HepG2 (cell line): ENCODE results near the gene ACACB. TPM values are rescaled to one million over a fixed set of nuclear protein-coding genes. Genes with fewer than 3 reads are reported as not detected.

Source experiments
- BORCS8-MEF2B ChIP-seq: sonication (generic); formaldehyde crosslinking; IDR thresholded peaks from 2 replicates; pipeline ENCODE4 v1.8.0; 2022; ENCODE audit warnings: mild to moderate bottlenecking, missing genetic modification reagents
- CSRNP2 ChIP-seq: sonication (generic); formaldehyde crosslinking; conservative IDR thresholded peaks from 2 replicates; pipeline ENCODE4 v1.8.0; 2022; ENCODE audit warnings: low read depth, missing genetic modification reagents
- GATAD2A ChIP-seq: IDR thresholded peaks from 2 replicates; pipeline ENCODE4 v1.6.1; 2016
- HIC2 ChIP-seq: sonication (generic); formaldehyde crosslinking; IDR thresholded peaks from 2 replicates; pipeline ENCODE4 v1.9.0; 2022; ENCODE audit warnings: low read depth, missing genetic modification reagents
- IKZF5 ChIP-seq: IDR thresholded peaks from 2 replicates; pipeline ENCODE4 v1.6.1; 2018; ENCODE audit warnings: missing genetic modification reagents, mild to moderate bottlenecking, missing compliant biosample characterization
- JUND ChIP-seq: sonication (generic); formaldehyde crosslinking; IDR thresholded peaks from 2 replicates; pipeline ENCODE4 v1.8.0; 2022; ENCODE audit warnings: mild to moderate bottlenecking, missing genetic modification reagents
- KLF15 ChIP-seq: sonication (generic); formaldehyde crosslinking; IDR thresholded peaks from 2 replicates; pipeline ENCODE4 v1.8.1; 2023; ENCODE audit warnings: borderline replicate concordance, mild to moderate bottlenecking, inconsistent platforms, missing genetic modification reagents, mixed read lengths
- NFYC ChIP-seq: IDR thresholded peaks from 2 replicates; pipeline ENCODE4 v1.6.1; 2016; ENCODE audit warnings: missing genetic modification reagents, missing compliant biosample characterization
- PAX8 ChIP-seq: sonication (generic); formaldehyde crosslinking; IDR thresholded peaks from 2 replicates; pipeline ENCODE4 v1.8.0; 2022; ENCODE audit warnings: mild to moderate bottlenecking, missing genetic modification reagents, borderline replicate concordance
- PAXIP1 ChIP-seq: sonication (generic); formaldehyde crosslinking; conservative IDR thresholded peaks from 2 replicates; pipeline ENCODE4 v1.4.0; 2020; ENCODE audit warnings: mild to moderate bottlenecking, missing genetic modification reagents, moderate library complexity
- REPIN1 ChIP-seq: sonication (generic); formaldehyde crosslinking; IDR thresholded peaks from 2 replicates; pipeline ENCODE4 v1.8.0; 2022; ENCODE audit warnings: missing genetic modification reagents, low read depth, mild to moderate bottlenecking, borderline replicate concordance
- RFXAP ChIP-seq: sonication (generic); formaldehyde crosslinking; IDR thresholded peaks from 2 replicates; pipeline ENCODE4 v1.4.0; 2020; ENCODE audit warnings: missing genetic modification reagents, borderline replicate concordance
- SAP130 ChIP-seq: IDR thresholded peaks from 2 replicates; pipeline ENCODE4 v1.6.1; 2016; ENCODE audit warnings: low read depth
- SCMH1 ChIP-seq: sonication (generic); formaldehyde crosslinking; IDR thresholded peaks from 2 replicates; pipeline ENCODE4 v1.9.0; 2021; ENCODE audit warnings: missing genetic modification reagents, mild to moderate bottlenecking, borderline replicate concordance
- SSRP1 ChIP-seq: IDR thresholded peaks from 2 replicates; pipeline ENCODE4 v1.6.1; 2016; ENCODE audit warnings: control low read depth
- TBP ChIP-seq: sonication (generic); formaldehyde crosslinking; IDR thresholded peaks from 2 replicates; pipeline ENCODE4 v1.5.0; 2020; ENCODE audit warnings: missing genetic modification reagents
- TCF7 ChIP-seq: sonication (generic); IDR thresholded peaks from 2 replicates; pipeline ENCODE4 v1.6.1; 2016; ENCODE audit warnings: antibody characterized with exemption, low read depth
- TFAP4 ChIP-seq: sonication (generic); IDR thresholded peaks from 2 replicates; pipeline ENCODE4 v1.6.1; 2016; ENCODE audit warnings: low read depth, borderline replicate concordance
- ZNF572 ChIP-seq: sonication (generic); formaldehyde crosslinking; IDR thresholded peaks from 2 replicates; pipeline ENCODE4 v1.5.1; 2020; ENCODE audit warnings: mild to moderate bottlenecking, missing genetic modification reagents
- ZNF614 ChIP-seq: IDR thresholded peaks from 2 replicates; pipeline ENCODE4 v1.6.1; 2018; ENCODE audit warnings: missing biosample characterization, missing genetic modification reagents, inconsistent platforms, borderline replicate concordance
- ZNF766 ChIP-seq: sonication (generic); formaldehyde crosslinking; IDR thresholded peaks from 2 replicates; pipeline ENCODE4 v1.5.0; 2020; ENCODE audit warnings: missing genetic modification reagents, borderline replicate concordance
- polyA plus RNA-seq, 8 experiments: library from polyadenylated mRNA; depleted of rRNA in 3 of 8; stranded (reverse) in 7 of 8; unstranded in 1 of 8; fragments of >200 nt; fragmentation: Illumina TruSeq in 4 of 8; extraction: Trizol in 4 of 8; gene quantifications; 2 replicates each; pipeline versions ENCODE4 v1.2.1 to v1.2.3, GENCODE V29; 2011 to 2016; ENCODE audit warnings: low read depth in 4 of 8, missing spikeins in 1 of 8, mixed read lengths in 1 of 8; ENCODE audit not compliant: insufficient read depth in 1 of 8
- total RNA-seq, 5 experiments: library from RNA; depleted of rRNA; stranded (reverse); fragments of >200 nt; fragmentation: Illumina TruSeq; extraction: Trizol; gene quantifications; 2 replicates each; pipeline ENCODE4 v1.2.3, GENCODE V29; 2016; ENCODE audit warnings: low read depth in 1 of 5

The ACACB gene
- total and polyA plus RNA-seq, 2 of the 13 experiments (the other 11 are each of a cell fraction or from before 2014, with no cell fraction given) = 6.2 to 8.6 TPM

- TF ChIP-seq REPIN1 (CRISPR knock-in tag) (peak; percentile 24; the same call in 1 of the 2 replicates), CSRNP2 (CRISPR knock-in tag) (no peak), GATAD2A (CRISPR knock-in tag) (peak; percentile 65), KLF15 (no peak), PAX8 (CRISPR knock-in tag) (no peak), TFAP4 (no peak), HIC2 (CRISPR knock-in tag) (no peak), IKZF5 (0 out of 2 replicates have a peak, but pooled peaks have one; percentile 43), JUND (no peak), SSRP1 (CRISPR knock-in tag) (no peak), ZNF614 (no peak), RFXAP (CRISPR knock-in tag) (no peak), ZNF766 (CRISPR knock-in tag) (no peak), TCF7 (peak; percentile 63; the same call in 1 of the 2 replicates), NFYC (CRISPR knock-in tag) (no peak), SAP130 (CRISPR knock-in tag) (peak; percentile 46), ZNF572 (CRISPR knock-in tag) (no peak), PAXIP1 (CRISPR knock-in tag) (peak; percentile 87), SCMH1 (CRISPR knock-in tag) (no peak), TBP (no peak), BORCS8-MEF2B (no peak)
These were observed 131.7 kb downstream of the ACACB start (continued) for GRCh38 chr12:109247831-109248654.
